Testis (tissue), 2 donors: ENCODE results near the gene MT1F.

Source experiments
- POLR2A ChIP-seq: fragments of 450-650 bp; IDR thresholded peaks from one replicate; pipeline ENCODE4 v1.6.1; 2017; ENCODE audit warnings: antibody characterized with exemption, mild to moderate bottlenecking, moderate library complexity
- TF ChIP-seq, protein P1 (sequence below), 3 experiments: fragments of 450-650 bp in 2 of 3; fragments of 200-600 bp in 1 of 3; sonication (generic) in 1 of 3; IDR thresholded peaks; one replicate each; pipeline ENCODE4 v1.5.1; 2016 to 2019; ENCODE audit warnings: antibody characterized with exemption in 3 of 3, mild to moderate bottlenecking in 2 of 3, moderate library complexity in 1 of 3

DNA sequence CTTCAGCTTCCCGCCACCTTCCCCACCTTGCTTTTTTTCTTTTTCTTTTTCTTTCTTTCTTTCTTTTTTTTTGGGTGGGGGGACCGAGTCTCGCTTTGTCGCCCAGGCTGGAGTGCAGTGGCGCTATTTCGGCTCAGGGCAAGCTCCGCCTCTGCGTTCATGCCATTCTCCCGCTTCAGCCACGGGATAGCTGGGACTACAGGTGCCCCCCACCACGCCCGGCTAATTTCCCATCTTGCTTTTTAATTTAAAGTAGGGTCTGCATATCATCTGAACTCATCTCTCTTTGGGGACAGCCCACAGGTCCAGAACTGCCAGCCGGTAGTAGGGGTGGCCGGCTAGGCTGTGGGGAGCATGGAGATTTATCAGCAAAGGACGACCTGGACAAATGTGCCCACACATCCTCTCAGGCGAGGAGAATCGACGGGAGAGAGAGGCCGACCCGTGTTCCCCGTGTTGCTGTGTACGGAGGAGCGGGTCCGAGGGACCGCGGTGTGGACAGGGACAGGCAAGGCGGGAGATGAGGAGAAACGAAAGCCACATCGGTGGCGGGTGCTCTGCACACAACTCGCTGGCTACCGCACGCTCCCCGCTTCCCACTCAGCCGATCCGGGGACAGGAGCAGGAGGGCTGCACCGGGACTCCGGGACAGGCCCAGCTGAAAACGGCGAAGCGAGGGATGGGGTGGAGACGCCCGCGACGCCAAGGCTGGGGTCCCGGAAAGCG is 22.9 kb upstream of the MT1F start:
- TF ChIP-seq, protein P1, sequence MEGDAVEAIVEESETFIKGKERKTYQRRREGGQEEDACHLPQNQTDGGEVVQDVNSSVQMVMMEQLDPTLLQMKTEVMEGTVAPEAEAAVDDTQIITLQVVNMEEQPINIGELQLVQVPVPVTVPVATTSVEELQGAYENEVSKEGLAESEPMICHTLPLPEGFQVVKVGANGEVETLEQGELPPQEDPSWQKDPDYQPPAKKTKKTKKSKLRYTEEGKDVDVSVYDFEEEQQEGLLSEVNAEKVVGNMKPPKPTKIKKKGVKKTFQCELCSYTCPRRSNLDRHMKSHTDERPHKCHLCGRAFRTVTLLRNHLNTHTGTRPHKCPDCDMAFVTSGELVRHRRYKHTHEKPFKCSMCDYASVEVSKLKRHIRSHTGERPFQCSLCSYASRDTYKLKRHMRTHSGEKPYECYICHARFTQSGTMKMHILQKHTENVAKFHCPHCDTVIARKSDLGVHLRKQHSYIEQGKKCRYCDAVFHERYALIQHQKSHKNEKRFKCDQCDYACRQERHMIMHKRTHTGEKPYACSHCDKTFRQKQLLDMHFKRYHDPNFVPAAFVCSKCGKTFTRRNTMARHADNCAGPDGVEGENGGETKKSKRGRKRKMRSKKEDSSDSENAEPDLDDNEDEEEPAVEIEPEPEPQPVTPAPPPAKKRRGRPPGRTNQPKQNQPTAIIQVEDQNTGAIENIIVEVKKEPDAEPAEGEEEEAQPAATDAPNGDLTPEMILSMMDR (IDR thresholded peaks at IDR 0.05), result no peak
- no peak for TF ChIP-seq POLR2A
